MV-4-11 (cell line): Measurements from ENCODE around the gene CHAD.
"Not testable (repeated sequence)": the region's sequence is repeated elsewhere in the genome, so short reads cannot be mapped to it uniquely, and the experiment has no call there.

Source experiments
- DNase-seq: peaks from one replicate; lab custom pipeline; 2025; lab: John Stamatoyannopoulos, UW

Gene CHAD

GRCh38 chr17:50475362-50475761 lies 6.7 kb upstream of the CHAD start:
- no peak for DNase-seq

- DNase-seq = no peak
Measured at GRCh38 chr17:50474523-50474922, 5.8 kb upstream of the CHAD start.

GRCh38 chr17:50473901-50474300 lies 5.2 kb upstream of the CHAD start:
- no peak for DNase-seq

GRCh38 chr17:50472761-50473161 lies 4.1 kb upstream of the CHAD start:
- DNase-seq = not testable (repeated sequence)

GRCh38 chr17:50472286-50472685 lies 3.6 kb upstream of the CHAD start:
- DNase-seq = no peak

- peak; percentile 16 for DNase-seq
Measured at GRCh38 chr17:50471009-50471905, 2.6 kb upstream of the CHAD start.

- DNase-seq = no peak
Measured at GRCh38 chr17:50470426-50470825, 1.7 kb upstream of the CHAD start.

GRCh38 chr17:50469671-50470305 lies 1.1 kb upstream of the CHAD start:
- DNase-seq = no peak

- no peak for DNase-seq
Measured at GRCh38 chr17:50469208-50469605, 527 bp upstream of the CHAD start.

- no peak for DNase-seq
Measured at GRCh38 chr17:50467855-50468303, 801 bp downstream of the CHAD start.

- no peak for DNase-seq
Measured at GRCh38 chr17:50467114-50467854, 1.4 kb downstream of the CHAD start.

- no peak for DNase-seq
Measured at GRCh38 chr17:50466371-50467113, 2.1 kb downstream of the CHAD start.

- no peak for DNase-seq
Measured at GRCh38 chr17:50465635-50466034, 3.0 kb downstream of the CHAD start.

GRCh38 chr17:50465171-50465570 lies 3.5 kb downstream of the CHAD start:
- no peak for DNase-seq

GRCh38 chr17:50464736-50465135 lies 3.9 kb downstream of the CHAD start:
- DNase-seq = no peak

- DNase-seq = no peak
Measured at GRCh38 chr17:50464121-50464520, 4.6 kb downstream of the CHAD start.

GRCh38 chr17:50462446-50462845 lies 6.2 kb downstream of the CHAD start:
- no peak for DNase-seq

GRCh38 chr17:50461550-50462132 lies 7.0 kb downstream of the CHAD start:
- DNase-seq = no peak

GRCh38 chr17:50460831-50461526 lies 7.7 kb downstream of the CHAD start:
- DNase-seq = no peak

GRCh38 chr17:50459756-50460155 lies 8.9 kb downstream of the CHAD start:
- no peak for DNase-seq
